GM21367 (cell line): ENCODE results near the gene UGT1A4.

Experiments
- ATAC-seq: cut with Tn5 transposase; IDR thresholded peaks from one replicate; pipeline ENCODE4 v1.9.1; 2021; ENCODE audit not compliant: unreplicated experiment

UGT1A4 gene

GRCh38 chr2:233718552-233718951, at the start of gene UGT1A4:
UGT1A4 (plus strand) TSS chr2:233718736; CDS start chr2:233718821, 85 bp downstream.
- no peak for ATAC-seq

GRCh38 chr2:233671290-233672161, 47.0 kb upstream of the UGT1A4 start, which contains the start of gene UGT1A9:
UGT1A9 (plus strand) TSS chr2:233671898; CDS start chr2:233671935, 37 bp downstream.
- no peak for ATAC-seq

DNA sequence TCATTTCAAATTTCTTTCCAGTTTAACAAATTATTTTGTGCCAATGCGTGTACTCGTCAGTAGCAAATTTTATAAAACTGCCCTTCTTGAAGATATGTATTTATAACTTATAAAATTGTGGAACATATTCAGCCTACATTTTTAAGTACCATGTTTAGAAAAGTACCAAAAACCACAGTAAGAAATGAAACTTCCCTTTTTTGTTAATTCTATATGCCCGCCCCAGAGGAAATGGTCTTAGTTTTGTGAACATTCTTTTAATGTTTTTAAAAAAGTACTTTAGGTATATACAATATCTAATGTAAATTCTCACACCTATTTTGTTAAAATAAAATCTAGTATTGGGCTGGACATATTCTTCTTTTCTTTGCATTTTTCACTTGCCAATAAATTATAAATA, 45.6 kb upstream of the UGT1A4 start:
- ATAC-seq, result no peak

DNA sequence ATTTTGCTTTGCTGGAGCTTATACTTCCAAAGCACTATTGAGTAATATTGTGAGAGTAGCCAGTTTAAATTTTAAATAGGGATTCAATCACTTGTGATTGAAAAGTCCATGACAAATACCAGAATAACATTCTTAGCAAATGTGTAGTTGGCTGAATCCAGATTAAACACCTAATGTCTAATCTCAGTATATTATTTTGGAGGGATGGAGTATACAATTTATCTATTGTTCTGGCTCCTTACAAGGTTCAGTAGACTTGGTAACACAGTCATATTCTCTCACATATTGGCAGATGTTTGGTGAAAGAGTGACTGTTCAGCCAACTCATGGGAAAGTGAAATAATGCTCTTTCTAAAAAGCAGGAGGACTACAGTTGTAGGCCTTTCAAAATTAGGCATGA, 44.6 kb upstream of the UGT1A4 start:
- no peak for ATAC-seq

GRCh38 chr2:233674314-233674713, 44.2 kb upstream of the UGT1A4 start:
- ATAC-seq, result no peak

DNA sequence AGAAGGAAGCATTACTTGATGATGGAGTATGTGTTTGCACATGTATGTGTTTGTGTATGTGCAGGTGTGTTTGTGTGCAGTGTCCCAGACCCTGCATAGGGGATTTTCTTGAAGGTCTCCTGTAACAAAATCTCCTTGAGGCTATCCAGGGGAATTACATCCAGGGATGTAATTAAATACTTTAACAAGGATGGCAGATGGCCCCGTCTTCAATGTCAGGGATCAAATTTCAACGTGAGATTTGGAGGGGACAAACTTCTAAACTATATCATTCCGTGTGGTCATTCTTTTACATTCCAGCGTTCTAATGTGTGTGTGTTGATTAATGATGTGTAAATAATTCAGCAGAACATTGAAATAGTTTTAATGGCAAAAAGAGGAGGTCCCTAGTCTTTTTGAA, 43.5 kb upstream of the UGT1A4 start:
- no peak for ATAC-seq

DNA sequence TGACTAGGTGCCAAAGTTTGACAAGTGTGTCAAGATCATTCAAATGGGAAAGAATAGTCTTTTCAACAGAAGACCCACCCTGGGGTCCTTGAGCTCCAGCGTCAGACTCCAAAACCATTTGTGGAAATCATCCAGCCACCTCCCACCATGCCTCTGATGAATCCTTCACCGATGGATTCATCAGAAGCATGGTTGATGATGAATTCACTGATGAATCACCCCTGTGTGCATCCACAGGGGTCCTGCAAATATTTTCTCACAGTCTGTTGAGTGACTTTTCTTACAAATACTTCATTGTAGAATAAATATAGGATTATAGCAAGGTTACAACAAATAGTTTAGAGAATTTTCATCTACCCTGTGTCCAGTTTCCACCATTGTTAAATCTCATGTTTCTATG, 42.5 kb upstream of the UGT1A4 start:
- ATAC-seq, result no peak

GRCh38 chr2:233679196-233679595, 39.3 kb upstream of the UGT1A4 start:
- ATAC-seq, result no peak

GRCh38 chr2:233680361-233681045, 38.0 kb upstream of the UGT1A4 start:
- no peak for ATAC-seq

GRCh38 chr2:233681521-233682099, 36.9 kb upstream of the UGT1A4 start, which contains the start of gene UGT1A7:
UGT1A7 (plus strand) TSS chr2:233681901; CDS start chr2:233681938, 37 bp downstream.
- no peak for ATAC-seq

DNA sequence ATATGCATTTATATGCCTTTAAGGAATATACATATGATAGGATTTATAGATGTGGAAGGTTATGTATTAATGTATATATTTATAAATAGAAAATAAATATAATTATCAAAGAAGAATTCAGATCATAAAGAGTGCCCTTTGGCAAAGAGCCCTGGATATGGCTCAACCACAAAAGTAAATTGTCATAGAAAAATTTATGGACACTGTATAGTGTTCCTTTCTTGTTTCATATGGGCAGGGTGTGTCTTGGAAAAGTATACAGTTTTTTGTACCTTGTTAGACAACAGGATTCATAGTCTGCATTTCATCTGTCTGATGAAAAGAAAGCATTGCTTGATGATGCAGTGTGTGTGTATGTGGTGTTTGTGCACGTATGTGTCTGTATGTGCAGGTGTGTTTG, 33.9 kb upstream of the UGT1A4 start:
- no peak for ATAC-seq

DNA sequence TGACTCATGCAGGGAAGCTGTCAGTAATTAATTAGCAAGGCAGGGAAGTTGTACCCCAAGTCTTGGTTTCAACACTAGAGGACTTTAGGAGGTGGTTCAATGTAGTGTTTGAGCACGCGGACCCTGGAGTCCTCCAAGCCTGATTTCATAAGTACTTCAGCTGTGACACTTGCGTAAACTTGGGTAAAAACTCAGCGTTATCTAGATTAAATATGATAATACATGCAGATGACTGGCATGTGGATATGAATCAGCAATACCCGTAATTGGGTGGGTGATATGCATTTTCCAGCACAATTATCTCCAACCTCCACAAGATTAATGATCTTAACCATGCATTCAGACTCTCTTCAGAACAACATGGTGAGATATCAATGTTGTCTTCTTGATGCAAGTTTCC, 31.6 kb upstream of the UGT1A4 start:
- no peak for ATAC-seq

GRCh38 chr2:233688341-233688740, 30.2 kb upstream of the UGT1A4 start:
- ATAC-seq, result no peak

GRCh38 chr2:233689031-233689430, 29.5 kb upstream of the UGT1A4 start:
- no peak for ATAC-seq

- ATAC-seq, result no peak
These were observed 29.0 kb upstream of the UGT1A4 start for GRCh38 chr2:233689501-233689900.

DNA sequence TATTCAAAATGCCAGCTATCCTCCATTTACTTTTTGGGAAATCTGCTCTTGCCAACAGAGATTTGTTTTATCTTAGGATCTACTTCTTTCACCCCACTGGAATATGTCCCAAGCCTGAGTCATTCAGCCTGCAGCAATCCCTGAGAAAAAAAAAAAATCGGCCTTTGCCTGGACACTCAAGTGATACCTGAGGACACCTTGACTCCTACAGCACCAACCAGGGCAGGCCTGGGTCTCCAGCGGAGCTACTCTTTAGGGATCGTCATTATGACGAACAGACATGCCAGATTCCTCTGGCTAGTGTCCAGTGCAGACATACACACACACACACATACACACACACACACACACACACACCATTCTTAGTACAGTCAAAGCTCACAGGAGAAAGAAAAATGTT, 28.1 kb upstream of the UGT1A4 start:
- no peak for ATAC-seq

- ATAC-seq, result no peak
These were observed 26.8 kb upstream of the UGT1A4 start for GRCh38 chr2:233691443-233692433.

DNA sequence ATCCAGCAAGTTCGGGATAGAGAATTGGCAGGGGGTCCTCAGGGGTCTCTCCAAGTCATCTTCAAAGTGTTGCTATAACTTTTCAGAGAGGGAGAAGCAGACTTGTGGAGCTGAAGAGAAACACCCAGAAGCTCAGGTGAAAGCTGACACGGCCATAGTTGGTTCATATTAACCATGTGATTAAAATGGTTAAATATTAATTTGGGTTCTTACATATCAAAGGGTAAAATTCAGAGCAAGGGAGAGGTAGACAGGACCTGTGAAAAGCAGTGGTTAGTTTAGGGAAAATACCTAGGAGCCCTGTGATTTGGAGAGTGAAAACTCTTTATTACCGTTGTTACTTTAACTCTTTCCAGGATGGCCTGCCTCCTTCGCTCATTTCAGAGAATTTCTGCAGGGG, 25.9 kb upstream of the UGT1A4 start, which contains the start of gene UGT1A6:
Gene UGT1A6, plus strand, starts transcription at position 243 of the 400 bp plus-strand sequence. Its CDS starts 115 bp downstream, at position 358.
- no peak for ATAC-seq

GRCh38 chr2:233693963-233694362, 24.6 kb upstream of the UGT1A4 start:
- ATAC-seq, result no peak

- ATAC-seq, result no peak
These were observed 19.8 kb upstream of the UGT1A4 start for GRCh38 chr2:233698740-233699139.
